NCI-H774 (cell line): ENCODE results near the gene CCDC159.
"Not testable (repeated sequence)": the region's sequence is repeated elsewhere in the genome, so short reads cannot be mapped to it uniquely, and the experiment has no call there.

Experiments
- DNase-seq: peaks from one replicate; lab custom pipeline; 2025; lab: John Stamatoyannopoulos, UW

Gene CCDC159

GRCh38 chr19:11338569-11339253, 7.6 kb upstream of the CCDC159 start:
- DNase-seq = no peak

- peak; percentile 77 for DNase-seq
Measured at GRCh38 chr19:11339254-11340098, 6.8 kb upstream of the CCDC159 start, which contains the start of gene RAB3D. TSS of gene RAB3D (minus strand) at chr19:11339657. CDS start at chr19:11337399, 2,258 bp downstream.

GRCh38 chr19:11340099-11340467, 6.2 kb upstream of the CCDC159 start:
- not testable (repeated sequence) for DNase-seq

- no peak for DNase-seq
Measured at GRCh38 chr19:11342429-11342828, 3.9 kb upstream of the CCDC159 start.

GRCh38 chr19:11345122-11345803, 1.1 kb upstream of the CCDC159 start:
- DNase-seq = no peak

- no peak for DNase-seq
Measured at GRCh38 chr19:11347546-11348039, 1.3 kb downstream of the CCDC159 start.

- DNase-seq = no peak
Measured at GRCh38 chr19:11349171-11349570, 2.9 kb downstream of the CCDC159 start.

GRCh38 chr19:11354102-11354501, 7.8 kb downstream of the CCDC159 start:
- not testable (repeated sequence) for DNase-seq

- peak; percentile 86 for DNase-seq
Measured at GRCh38 chr19:11355160-11356073, 9.1 kb downstream of the CCDC159 start, which contains the start of gene PLPPR2. TSS of gene PLPPR2 (plus strand) at chr19:11355432. CDS start at chr19:11357674, 2,242 bp downstream.

GRCh38 chr19:11356074-11356397, 9.7 kb downstream of the CCDC159 start:
- no peak for DNase-seq

GRCh38 chr19:11356676-11357550, 10.6 kb downstream of the CCDC159 start:
- DNase-seq = no peak

GRCh38 chr19:11359421-11359820, 13.1 kb downstream of the CCDC159 start:
- no peak for DNase-seq

GRCh38 chr19:11361037-11361770, 14.9 kb downstream of the CCDC159 start:
- no peak for DNase-seq

- DNase-seq = no peak
Measured at GRCh38 chr19:11361771-11362731, 15.7 kb downstream of the CCDC159 start.

- DNase-seq = no peak
Measured at GRCh38 chr19:11363881-11364280, 17.6 kb downstream of the CCDC159 start.

GRCh38 chr19:11364296-11364904, 18.1 kb downstream of the CCDC159 start:
- DNase-seq = no peak

- no peak for DNase-seq
Measured at GRCh38 chr19:11364935-11365334, 18.6 kb downstream of the CCDC159 start.

- DNase-seq = no peak
Measured at GRCh38 chr19:11365557-11366117, 19.3 kb downstream of the CCDC159 start.
